Measurements from ENCODE around the gene DNAJC8.
A peak's percentile ranks its signal among the peaks of the same experiment; 100 is the strongest.

Gene DNAJC8

DNA sequence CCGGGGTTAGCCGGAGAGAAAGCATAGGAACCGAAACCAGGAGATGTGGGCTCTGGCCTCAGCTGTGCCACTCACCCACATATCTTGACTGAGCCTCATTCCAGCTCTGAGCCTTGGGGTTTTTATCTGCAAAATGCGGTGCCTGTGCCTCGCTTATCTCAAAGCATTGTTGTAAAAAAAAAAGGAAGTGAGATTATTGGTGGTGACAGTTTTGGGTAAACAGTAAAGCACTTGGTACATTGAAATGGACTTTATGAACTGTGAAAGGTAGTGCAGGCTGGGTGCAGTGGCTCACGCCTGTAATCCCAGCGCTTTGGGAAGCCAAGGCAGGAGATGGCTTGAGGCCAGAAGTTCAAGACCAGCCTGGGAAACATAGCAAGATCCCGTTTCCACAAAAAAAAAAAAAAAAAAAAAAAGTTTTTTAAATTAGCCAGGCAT, 60.1 kb downstream of the DNAJC8 start:
- peak in 2 of 3 experiments; percentile 13 to 30 for DNase-seq (ENCODE audit: low read depth in 3 of 3)

DNA sequence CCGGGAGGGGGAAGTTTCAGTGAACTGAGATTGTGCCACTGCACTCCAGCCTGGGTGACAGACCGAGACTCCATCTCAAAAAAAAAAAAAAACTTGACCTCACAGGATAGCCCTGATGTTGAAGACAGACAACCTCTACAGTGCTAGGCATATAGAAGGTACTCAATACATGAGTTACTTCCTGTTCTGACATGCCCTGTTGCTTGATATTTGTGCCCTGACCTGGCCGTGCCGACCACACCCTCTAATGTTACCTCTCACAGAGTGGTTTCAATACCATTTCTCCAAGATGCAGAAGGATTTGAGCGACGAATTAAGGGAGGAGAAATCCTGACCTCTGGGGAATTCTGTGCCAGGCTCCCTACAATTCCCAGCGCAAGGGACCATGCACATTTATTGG, 61.6 kb downstream of the DNAJC8 start:
- no peak for DNase-seq (ENCODE audit: low read depth in 3 of 3)

DNA sequence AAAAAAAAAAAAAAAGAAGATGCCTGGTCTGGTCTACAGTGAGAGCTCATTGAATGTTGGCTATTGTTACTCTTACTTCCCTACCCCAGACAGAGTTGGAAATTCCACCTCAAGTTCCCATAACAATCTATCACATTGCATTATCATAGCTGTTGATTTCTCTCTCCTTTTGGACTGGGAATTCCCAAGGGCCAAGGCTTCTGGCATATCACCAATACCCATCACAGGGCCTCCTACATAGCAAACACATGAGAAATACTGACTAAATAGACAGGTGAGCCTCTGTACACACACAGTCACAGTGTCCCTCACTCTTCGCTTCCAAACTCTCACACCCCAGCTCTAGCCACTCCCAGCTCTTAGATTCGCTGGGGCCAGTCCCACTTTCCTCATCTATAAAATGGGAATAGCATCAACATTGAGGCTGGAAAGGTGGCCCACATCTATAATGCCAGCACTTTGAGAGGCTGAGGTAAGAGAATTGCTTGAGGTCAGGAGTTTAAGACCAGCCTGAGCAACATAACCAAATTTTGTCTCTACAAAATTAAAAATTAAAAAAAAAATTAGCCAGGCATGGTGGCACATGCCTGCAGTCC, 62.7 kb downstream of the DNAJC8 start:
- DNase-seq (ENCODE audit: low read depth in 3 of 3), result no peak

DNA sequence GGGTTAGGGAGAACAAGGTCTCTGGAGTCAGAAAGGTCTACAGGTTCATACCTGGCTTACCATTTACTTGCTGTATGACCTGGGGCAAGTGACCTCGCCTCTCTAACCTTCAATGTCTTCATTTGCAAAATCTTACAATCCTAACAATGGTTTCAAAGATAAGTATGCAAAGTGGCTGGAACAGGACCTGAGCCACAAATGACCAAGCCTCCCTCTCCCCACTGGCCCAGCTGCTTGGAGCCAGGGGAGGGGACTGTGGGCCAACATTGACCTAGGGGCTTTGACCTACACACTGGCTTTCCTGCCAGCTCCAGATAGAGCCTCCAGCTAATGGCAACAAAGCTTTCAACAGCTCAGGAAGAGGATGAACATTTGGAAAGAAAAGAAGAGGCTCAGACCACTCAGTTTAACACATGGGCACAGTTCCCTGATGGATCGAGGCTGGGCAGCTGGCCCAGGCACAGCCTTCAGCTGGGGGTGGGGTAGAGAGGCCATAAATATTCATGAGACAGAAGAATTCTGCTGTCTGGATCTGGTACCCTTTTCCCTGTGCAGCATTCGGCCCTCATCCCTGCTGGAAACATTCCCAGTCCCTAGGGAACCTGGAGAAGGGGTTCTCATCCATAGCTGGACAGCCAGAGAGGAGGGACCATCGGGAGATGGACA, 69.2 kb downstream of the DNAJC8 start:
- DNase-seq (ENCODE audit: low read depth in 3 of 3), result no peak

DNA sequence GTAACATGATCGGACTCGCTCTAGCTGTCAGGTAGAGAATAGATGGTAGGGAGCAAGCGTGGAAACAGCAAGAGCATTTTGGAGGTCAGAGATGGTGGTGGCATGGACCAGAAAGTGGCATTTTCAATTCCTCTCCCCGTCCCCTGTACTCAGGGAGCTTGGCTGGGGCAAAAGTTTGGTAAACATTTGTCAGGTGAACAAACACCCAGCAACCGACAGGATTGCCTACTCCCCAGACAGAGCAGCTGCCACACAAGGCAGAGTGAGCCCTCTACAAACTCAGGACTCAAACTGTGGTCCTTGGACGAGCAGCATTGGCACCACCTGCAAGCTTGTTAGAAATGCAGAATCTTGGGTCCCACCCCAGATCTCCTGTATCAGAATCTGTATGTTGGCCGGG, 70.7 kb downstream of the DNAJC8 start:
- no peak for DNase-seq (ENCODE audit: low read depth in 3 of 3)

DNA sequence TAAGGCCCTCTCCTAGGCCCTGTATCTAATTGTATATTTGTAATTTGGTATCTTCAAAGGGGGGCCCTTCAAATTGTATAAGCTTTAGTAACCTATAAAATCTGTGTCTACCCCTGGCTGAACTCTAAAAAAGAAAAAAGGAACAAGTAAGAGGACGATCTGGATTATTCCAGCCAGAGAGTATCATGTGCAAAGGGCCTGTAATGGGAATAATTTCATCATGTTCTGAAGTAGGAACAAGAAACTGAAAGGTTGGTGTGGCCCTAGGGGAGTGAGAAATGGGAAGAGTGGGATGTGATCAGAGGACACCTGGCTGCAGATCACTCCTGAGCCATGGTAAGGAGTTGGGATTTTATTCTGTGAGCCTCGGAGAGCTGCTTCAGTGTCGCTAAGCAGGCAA, 71.1 kb downstream of the DNAJC8 start:
- DNase-seq (ENCODE audit: low read depth in 3 of 3), result no peak

DNA sequence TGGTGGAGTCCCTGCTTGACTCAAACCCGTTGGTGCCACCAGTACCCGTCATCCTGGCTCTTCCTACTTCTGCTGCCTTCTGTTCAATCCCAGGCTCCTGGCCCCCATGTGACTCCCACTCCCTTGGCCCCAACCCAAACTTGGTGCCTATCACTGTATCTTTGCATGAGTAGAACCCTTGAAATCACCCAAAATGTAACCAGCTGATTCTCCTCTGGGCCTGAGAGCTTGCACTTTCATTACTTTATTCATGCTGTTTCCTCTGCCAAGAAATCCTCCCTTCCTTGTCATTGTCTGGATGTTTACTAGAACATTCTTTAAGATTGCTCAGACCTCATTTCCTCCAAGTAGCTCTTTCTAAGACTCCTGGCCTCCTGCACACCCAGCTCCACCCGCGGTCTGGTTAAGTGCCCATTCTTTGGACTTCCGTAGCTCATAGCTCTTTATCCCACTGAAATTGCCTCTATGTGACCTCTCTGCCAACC, 72.0 kb downstream of the DNAJC8 start:
- DNase-seq (ENCODE audit: low read depth in 3 of 3), result no peak

DNA sequence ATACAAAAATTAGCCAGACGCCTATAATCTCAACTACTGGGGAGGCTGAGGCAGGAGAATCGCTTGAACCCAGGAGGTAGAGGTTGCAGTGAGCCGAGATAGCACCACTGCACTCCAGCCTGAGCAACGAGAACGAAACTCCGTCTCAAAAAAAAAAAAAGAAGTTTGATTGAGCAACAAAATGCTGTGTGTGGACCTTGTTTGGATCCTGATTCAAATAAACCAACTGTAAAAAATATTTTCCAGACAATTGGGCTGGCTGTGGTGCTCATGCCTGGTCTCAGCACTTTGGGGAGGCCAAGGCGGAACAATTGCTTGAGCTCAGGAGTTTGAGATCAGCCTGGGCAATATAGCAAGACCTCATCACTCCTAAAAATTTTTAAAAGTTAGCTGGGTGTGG, 73.1 kb downstream of the DNAJC8 start:
- DNase-seq (ENCODE audit: low read depth in 3 of 3), result no peak

DNA sequence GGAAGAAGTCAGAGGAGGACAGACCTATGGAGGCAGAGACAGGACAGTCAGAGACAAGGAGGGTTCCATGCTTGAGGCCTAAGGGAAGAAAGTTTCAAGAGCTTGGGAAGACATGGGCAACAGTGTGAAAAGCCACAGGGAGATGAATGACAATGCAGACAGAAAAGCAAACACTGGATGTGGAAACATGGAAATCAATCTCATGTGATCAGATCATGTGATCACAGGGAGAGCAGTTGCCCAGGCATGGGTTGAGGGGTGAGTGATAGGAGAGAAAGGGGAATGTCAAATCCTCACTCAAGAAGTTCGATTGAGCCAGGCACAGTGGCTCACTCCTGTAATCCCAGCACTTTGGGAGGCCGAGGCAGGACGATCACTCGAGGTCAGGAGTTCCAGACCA, 73.6 kb downstream of the DNAJC8 start:
- DNase-seq (ENCODE audit: low read depth in 3 of 3), result no peak

DNA sequence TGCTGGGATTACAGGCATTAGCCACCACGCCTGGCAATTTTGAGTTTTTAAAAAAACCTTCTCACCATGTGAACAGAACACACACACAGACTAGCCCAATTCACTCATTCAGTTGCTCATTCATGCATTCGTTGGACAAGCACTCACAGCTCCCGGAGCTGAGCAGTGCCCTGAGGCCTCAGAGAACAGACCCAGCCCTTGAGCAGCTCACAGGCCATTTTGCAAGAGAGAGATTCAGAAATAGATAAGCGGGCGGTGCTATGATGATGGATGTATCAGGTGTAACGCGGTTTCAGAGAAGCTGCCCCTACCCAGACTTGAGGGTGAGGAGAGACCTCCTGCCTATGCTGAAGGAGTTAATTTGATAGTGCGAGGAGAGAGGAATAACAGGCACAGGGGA, 74.9 kb downstream of the DNAJC8 start:
- DNase-seq (ENCODE audit: low read depth in 3 of 3), result no peak

DNA sequence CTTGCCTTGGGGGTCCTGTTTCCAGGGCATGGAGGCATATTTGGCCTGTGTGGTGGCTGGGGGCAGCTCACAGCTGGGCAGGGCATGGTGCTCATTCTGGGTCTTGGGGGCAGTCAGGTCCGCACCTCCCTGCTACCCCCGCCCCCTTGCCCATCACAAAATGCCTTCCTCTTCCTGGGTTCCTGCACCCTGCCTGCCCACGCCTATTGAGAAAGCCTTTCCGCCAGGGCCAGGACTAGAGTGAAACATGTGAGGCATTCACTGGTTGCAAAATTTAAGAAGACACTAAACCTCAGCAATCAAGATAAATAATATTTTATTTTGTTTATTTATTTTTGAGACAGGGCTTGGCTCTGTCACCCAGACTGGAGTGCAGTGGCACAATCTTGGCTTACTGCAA, 76.0 kb downstream of the DNAJC8 start:
- DNase-seq (ENCODE audit: low read depth in 3 of 3), result no peak

DNA sequence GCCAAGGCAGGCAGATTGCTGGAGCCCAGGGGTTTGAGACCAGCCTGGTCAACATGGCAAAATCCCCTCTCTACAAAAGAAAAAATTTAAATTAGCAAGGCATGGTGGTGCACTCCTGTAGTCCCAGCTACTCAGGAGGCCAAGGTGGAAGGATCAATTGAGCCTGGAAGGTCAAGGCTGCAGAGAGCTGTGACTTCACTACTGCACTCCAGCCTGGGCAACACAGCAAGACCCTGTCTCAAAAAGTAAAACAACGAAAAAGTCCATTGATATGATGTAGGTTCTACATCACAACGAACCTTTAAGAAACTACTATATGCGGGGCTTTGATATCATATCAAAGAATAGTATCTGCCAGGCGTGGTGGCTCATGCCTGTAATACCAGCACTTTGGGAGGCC, 77.2 kb downstream of the DNAJC8 start:
- DNase-seq (ENCODE audit: low read depth in 3 of 3), result no peak

DNA sequence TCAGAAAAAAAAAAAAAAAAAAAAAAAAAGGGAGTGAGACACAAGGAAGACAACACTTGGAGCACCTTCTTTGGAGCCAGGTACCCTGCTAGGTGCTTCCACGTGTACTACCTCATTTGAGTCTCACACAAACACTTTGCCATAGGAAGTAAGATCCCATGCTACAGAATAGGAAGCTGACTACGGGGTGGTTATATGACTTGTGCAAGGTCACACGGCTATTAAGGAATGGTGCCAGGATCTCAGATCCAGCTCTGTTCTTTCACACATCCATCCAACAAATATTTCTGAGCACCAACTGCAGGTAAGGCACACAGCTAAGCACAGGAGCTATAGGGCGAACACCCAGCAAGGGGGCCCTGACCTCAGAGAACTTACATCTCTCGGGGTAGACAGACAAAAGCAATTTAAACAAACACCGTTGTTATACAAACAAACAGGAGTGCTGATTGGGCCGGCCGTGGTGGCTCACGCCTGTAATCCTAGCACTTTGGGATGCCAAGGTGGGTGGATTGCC, 78.7 kb downstream of the DNAJC8 start:
- DNase-seq (ENCODE audit: low read depth in 3 of 3), result no peak

Measured in stimulated activated CD4-positive, alpha-beta T cell treated with anti-CD3 and anti-CD28 coated beads, TNF-alpha, amount 100 ng/mL, for 24 hours (primary cell).